PC-9 (cell line): ENCODE results near the gene DCDC2B. TPM values are rescaled to one million over a fixed set of nuclear protein-coding genes. Genes with fewer than 3 reads are reported as not detected.
"Not testable (repeated sequence)": the region's sequence is repeated elsewhere in the genome, so short reads cannot be mapped to it uniquely, and the experiment has no call there.

Experiments used
- BruUV-seq: library from RNA; stranded (reverse); fragments of 400-500 nt; replicated peaks from 2 replicates; lab custom pipeline; 2021; lab: Mats Ljungman, UMichigan
- CTCF ChIA-PET: fragments of 300-600 bp; sonication (Branson Sonifier 250); formaldehyde crosslinking; loops from one replicate; lab custom pipeline; 2022; ENCODE audit warnings: antibody characterized with exemption; lab: Charles Lee
- POLR2A ChIA-PET: fragments of 300-600 bp; sonication (Branson Sonifier 250); formaldehyde crosslinking; loops from one replicate; lab custom pipeline; 2022; ENCODE audit warnings: antibody characterized with exemption; ENCODE audit not compliant: unreplicated experiment; lab: Charles Lee
- DNase-seq, 2 experiments: peaks; one replicate each; pipeline versions ENCODE4 v3.0.0 to v3.0.0-alpha.2; 2015 to 2022; ENCODE audit warnings: mixed read lengths in 1 of 2
- H2AFZ ChIP-seq: fragments of 200-600 bp; sonication (generic); 2 replicates; pipeline ENCODE4 v1.8.1; 2017; ENCODE audit warnings: antibody characterized with exemption
- H3F3A ChIP-seq: fragments of 200-600 bp; sonication (generic); 2 replicates; pipeline ENCODE4 v1.8.1; 2017; ENCODE audit warnings: antibody characterized with exemption, mild to moderate bottlenecking, low read depth; ENCODE audit not compliant: insufficient read depth
- H3K27ac ChIP-seq: fragments of 200-600 bp; sonication (generic); 2 replicates; pipeline ENCODE4 v1.6.1; 2016; ENCODE audit warnings: mixed run types
- H3K27me3 ChIP-seq: fragments of 200-600 bp; sonication (generic); 2 replicates; pipeline ENCODE4 v1.6.1; 2016; ENCODE audit warnings: low read depth, mixed run types; ENCODE audit not compliant: insufficient read depth
- H3K36me3 ChIP-seq: fragments of 200-600 bp; sonication (generic); 2 replicates; pipeline ENCODE4 v1.6.1; 2016; ENCODE audit warnings: low read depth, mixed run types
- H3K4me1 ChIP-seq: fragments of 200-600 bp; sonication (generic); replicated peaks from 2 replicates; pipeline ENCODE4 v1.6.1; 2016; ENCODE audit warnings: mixed run types; ENCODE audit not compliant: insufficient read depth
- H3K4me2 ChIP-seq: fragments of 200-600 bp; sonication (generic); 2 replicates; pipeline ENCODE4 v1.6.1; 2017; ENCODE audit warnings: mixed run types
- H3K4me3 ChIP-seq: fragments of 200-600 bp; sonication (generic); 2 replicates; pipeline ENCODE4 v1.6.1; 2016; ENCODE audit warnings: mixed run types
- H3K79me2 ChIP-seq: fragments of 200-600 bp; sonication (generic); 2 replicates; pipeline ENCODE4 v1.6.1; 2017; ENCODE audit warnings: low read depth, mixed run types
- H3K9me2 ChIP-seq: fragments of 200-600 bp; sonication (generic); 2 replicates; pipeline ENCODE4 v1.8.1; 2017; ENCODE audit warnings: mild to moderate bottlenecking; ENCODE audit not compliant: insufficient read depth
- H3K9me3 ChIP-seq: fragments of 200-600 bp; sonication (generic); 2 replicates; pipeline ENCODE4 v1.8.1; 2016; ENCODE audit warnings: low read depth; ENCODE audit not compliant: insufficient read depth
- H4K20me1 ChIP-seq: fragments of 200-600 bp; sonication (generic); 2 replicates; pipeline ENCODE4 v1.8.1; 2017; ENCODE audit not compliant: insufficient read depth
- EZH2 ChIP-seq: fragments of 200-600 bp; sonication (generic); IDR thresholded peaks from 2 replicates; pipeline ENCODE4 v1.8.0; 2017; ENCODE audit warnings: antibody characterized with exemption, low read depth
- intact Hi-C: fragments of 100-400 bp; cut with micrococcal nuclease; formaldehyde crosslinking; loops from one replicate; pipeline ENCODE4 v1.10.0; 2022; ENCODE audit not compliant: unreplicated experiment
- total RNA-seq: library from RNA; stranded (reverse); gene quantifications from 2 replicates; pipeline ENCODE4 v1.2.3, GENCODE V29; 2021
- TF ChIP-seq, protein P1 (sequence below): fragments of 200-600 bp; sonication (generic); conservative IDR thresholded peaks from 2 replicates; pipeline ENCODE4 v1.6.1; 2017; ENCODE audit warnings: mixed run types, antibody characterized with exemption, mild to moderate bottlenecking, moderate library complexity

DCDC2B gene
- total RNA-seq, 1 experiment from 2014 or later = not detected

DNA sequence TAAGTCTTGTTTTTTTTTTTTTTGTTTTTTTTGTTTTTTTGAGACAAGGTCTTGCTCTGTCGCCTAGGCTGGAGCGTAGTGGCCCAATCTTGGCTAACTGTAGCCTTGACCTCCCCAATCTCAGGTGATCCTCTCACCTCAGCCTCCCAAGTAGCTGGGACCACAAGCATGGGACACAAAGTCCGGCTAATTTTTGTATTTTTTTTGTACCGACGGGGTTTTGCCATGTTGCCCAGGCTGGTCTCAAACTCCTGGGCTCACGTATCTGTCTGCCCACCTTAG, 48.3 kb downstream of the DCDC2B start:
- DNase-seq = no peak
- no TSS peak for BruUV-seq

DNA sequence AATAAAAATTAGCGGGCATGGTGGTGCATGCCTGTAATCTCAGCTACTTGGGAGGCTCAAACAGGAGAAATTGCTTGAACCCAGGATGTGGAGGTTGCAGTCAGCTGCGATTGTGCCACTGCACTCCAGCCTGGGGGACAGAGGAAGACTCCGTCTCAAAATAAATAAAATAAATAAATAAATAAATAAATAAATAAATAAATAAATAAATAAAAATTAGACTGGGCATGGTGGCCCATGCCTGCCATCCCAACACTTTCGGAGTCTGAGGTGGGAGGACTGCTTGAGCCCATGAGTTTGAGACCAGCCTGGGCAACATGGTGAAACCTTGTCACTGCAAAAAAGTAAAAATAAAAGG, 54.3 kb downstream of the DCDC2B start:
- H3K4me3 ChIP-seq, H2AFZ ChIP-seq, BruUV-seq, intact Hi-C loops, CTCF ChIA-PET, H3K9me2 ChIP-seq, H3K4me1 ChIP-seq, H3K9me3 ChIP-seq, H3K36me3 ChIP-seq, H3K27me3 ChIP-seq, H3K4me2 ChIP-seq, H3K27ac ChIP-seq, DNase-seq, H3K79me2 ChIP-seq, POLR2A ChIA-PET, H4K20me1 ChIP-seq, H3F3A ChIP-seq: not testable (repeated sequence)

More for the DNA sequence above, 48.3 kb downstream of the DCDC2B start:
- H3K27me3 ChIP-seq = no peaks in the 10 kb centered on the region
- no peaks in the 10 kb centered on the region for H3K4me1 ChIP-seq
- no peaks in the 10 kb centered on the region for H3K9me3 ChIP-seq
- H2AFZ ChIP-seq = no peak overlapping the region
- H3K36me3 ChIP-seq = no peaks in the 10 kb centered on the region
- H3K79me2 ChIP-seq = no peaks in the 10 kb centered on the region
- H3F3A ChIP-seq = no peaks in the 10 kb centered on the region
- H3K27ac ChIP-seq = no peak overlapping the region
- no peaks in the 10 kb centered on the region for H4K20me1 ChIP-seq
- TF ChIP-seq, protein P1, sequence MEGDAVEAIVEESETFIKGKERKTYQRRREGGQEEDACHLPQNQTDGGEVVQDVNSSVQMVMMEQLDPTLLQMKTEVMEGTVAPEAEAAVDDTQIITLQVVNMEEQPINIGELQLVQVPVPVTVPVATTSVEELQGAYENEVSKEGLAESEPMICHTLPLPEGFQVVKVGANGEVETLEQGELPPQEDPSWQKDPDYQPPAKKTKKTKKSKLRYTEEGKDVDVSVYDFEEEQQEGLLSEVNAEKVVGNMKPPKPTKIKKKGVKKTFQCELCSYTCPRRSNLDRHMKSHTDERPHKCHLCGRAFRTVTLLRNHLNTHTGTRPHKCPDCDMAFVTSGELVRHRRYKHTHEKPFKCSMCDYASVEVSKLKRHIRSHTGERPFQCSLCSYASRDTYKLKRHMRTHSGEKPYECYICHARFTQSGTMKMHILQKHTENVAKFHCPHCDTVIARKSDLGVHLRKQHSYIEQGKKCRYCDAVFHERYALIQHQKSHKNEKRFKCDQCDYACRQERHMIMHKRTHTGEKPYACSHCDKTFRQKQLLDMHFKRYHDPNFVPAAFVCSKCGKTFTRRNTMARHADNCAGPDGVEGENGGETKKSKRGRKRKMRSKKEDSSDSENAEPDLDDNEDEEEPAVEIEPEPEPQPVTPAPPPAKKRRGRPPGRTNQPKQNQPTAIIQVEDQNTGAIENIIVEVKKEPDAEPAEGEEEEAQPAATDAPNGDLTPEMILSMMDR = no peak
- TF ChIP-seq EZH2 = no peak
- ChIA-PET CTCF (no interaction called here), POLR2A (no interaction called here)
- intact Hi-C loops = no loop called here
- H3K4me2 ChIP-seq = no peak overlapping the region
- H3K9me2 ChIP-seq = no peaks in the 10 kb centered on the region
- no peak overlapping the region for H3K4me3 ChIP-seq

DNA sequence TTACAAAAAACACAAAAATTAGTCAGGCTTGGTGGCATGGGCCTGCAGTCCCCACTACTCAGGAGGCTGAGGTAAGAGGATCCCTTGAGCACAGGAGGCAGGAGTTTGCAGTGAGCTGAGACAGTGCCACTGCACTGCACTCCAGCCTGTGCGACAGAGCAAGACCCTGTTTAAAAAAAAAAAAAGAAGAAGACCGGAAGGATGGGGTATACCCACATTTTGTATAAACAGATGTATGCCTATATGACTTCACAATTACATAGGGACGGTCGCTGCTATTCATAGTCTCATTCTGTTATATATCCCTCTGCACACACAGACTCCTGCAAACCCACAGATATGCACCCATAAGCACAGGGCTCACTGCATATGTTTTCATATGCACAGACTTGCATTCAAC, 54.9 kb downstream of the DCDC2B start:
- BruUV-seq = no TSS peak
- intact Hi-C loops = no loop called here
- CTCF ChIA-PET = no interaction called here
- Histone ChIP-seq H3K4me2 (no peak overlapping the region), H3F3A (peaks cover 6% of the 10 kb centered on the region; the same call in 1 of the 2 replicates), H3K27me3 (no peaks in the 10 kb centered on the region), H4K20me1 (no peaks in the 10 kb centered on the region), H3K36me3 (no peaks in the 10 kb centered on the region), H3K27ac (no peak overlapping the region), H3K9me3 (no peaks in the 10 kb centered on the region), H3K9me2 (no peaks in the 10 kb centered on the region), H2AFZ (no peak overlapping the region), H3K4me1 (no peaks in the 10 kb centered on the region), H3K79me2 (no peaks in the 10 kb centered on the region), H3K4me3 (no peak overlapping the region)
- POLR2A ChIA-PET = no interaction called here
- TF ChIP-seq EZH2 = no peak
- DNase-seq = no peak

Other genes with a start within 250 kb of the DCDC2B start
- 161 and 172 TPM in 2 replicates for gene KHDRBS1, start 195.2 kb upstream of the DCDC2B start, total RNA-seq
- 26.0 and 27.2 TPM in 2 replicates for gene TMEM39B, start 136.2 kb upstream of the DCDC2B start, total RNA-seq
- gene KPNA6, start 101.0 kb upstream of the DCDC2B start, total RNA-seq = 76.0 and 89.9 TPM in 2 replicates
- gene TXLNA, start 29.4 kb upstream of the DCDC2B start, total RNA-seq = 32.0 and 45.8 TPM in 2 replicates
- gene CCDC28B, start 8.5 kb upstream of the DCDC2B start, total RNA-seq = 4.4 and 4.7 TPM in 2 replicates
- gene IQCC, start 3.4 kb upstream of the DCDC2B start, total RNA-seq = 4.9 and 5.0 TPM in 2 replicates
- 14.1 and 18.1 TPM in 2 replicates for gene TMEM234, start 13.3 kb downstream of the DCDC2B start, total RNA-seq
- 199 and 229 TPM in 2 replicates for gene EIF3I, start 13.3 kb downstream of the DCDC2B start, total RNA-seq
- 1.6 and 2.2 TPM in 2 replicates for gene FAM167B, start 38.1 kb downstream of the DCDC2B start, total RNA-seq
- gene LCK, start 42.2 kb downstream of the DCDC2B start, total RNA-seq = 2.0 and 2.6 TPM in 2 replicates
- 131 and 171 TPM in 2 replicates for gene HDAC1, start 83.0 kb downstream of the DCDC2B start, total RNA-seq
- 91.5 and 117 TPM in 2 replicates for gene MARCKSL1, start 127.1 kb downstream of the DCDC2B start, total RNA-seq
- gene FAM229A, start 153.4 kb downstream of the DCDC2B start, total RNA-seq = 11.7 and 13.1 TPM in 2 replicates
- 3.8 and 3.9 TPM in 2 replicates for gene TSSK3, start 153.4 kb downstream of the DCDC2B start, total RNA-seq
- gene BSDC1, start 185.4 kb downstream of the DCDC2B start, total RNA-seq = 74.0 and 76.2 TPM in 2 replicates